Keratinocyte (primary cell): ENCODE results near the gene RAD21L1. TPM values are rescaled to one million over a fixed set of nuclear protein-coding genes. Genes with fewer than 3 reads are reported as not detected.
"Not testable (repeated sequence)": the region's sequence is repeated elsewhere in the genome, so short reads cannot be mapped to it uniquely, and the experiment has no call there.

ENCODE experiments used
- DNase-seq: peaks from one replicate; pipeline ENCODE4 v3.0.0-alpha.2; 2011; ENCODE audit warnings: low read depth, missing footprints, low spot score
- FAIRE-seq: peaks from 2 replicates; lab custom pipeline; 2011; peaks lifted over from hg19 to GRCh38; lab: Jason Lieb, UNC
- H2AFZ ChIP-seq: 2 replicates; pipeline ENCODE4 v1.6.0; 2012; ENCODE audit warnings: low read length, control low read depth, inconsistent platforms; ENCODE audit not compliant: control insufficient read depth
- H3K27ac ChIP-seq: 2 replicates; pipeline ENCODE4 v1.5.1; 2011; ENCODE audit warnings: low read length; ENCODE audit not compliant: control insufficient read depth, insufficient read depth
- H3K27me3 ChIP-seq: 3 replicates; pipeline ENCODE4 v1.6.0; 2011; ENCODE audit warnings: low read length; ENCODE audit not compliant: control insufficient read depth, insufficient read depth; ENCODE audit errors: extremely low read depth
- H3K36me3 ChIP-seq, 2 experiments: 2 replicates in 1 of 2; 3 replicates in 1 of 2; pipeline ENCODE4 v1.5.1; 2011; ENCODE audit warnings: low read length in 2 of 2, mild to moderate bottlenecking in 1 of 2; ENCODE audit not compliant: control insufficient read depth in 2 of 2, insufficient read depth in 2 of 2; ENCODE audit errors: extremely low read depth in 1 of 2
- H3K4me1 ChIP-seq: 3 replicates; pipeline ENCODE4 v1.5.1; 2011; ENCODE audit warnings: low read length; ENCODE audit not compliant: control insufficient read depth, insufficient read depth; ENCODE audit errors: extremely low read depth
- H3K4me2 ChIP-seq: 3 replicates; pipeline ENCODE4 v1.6.0; 2011; ENCODE audit warnings: low read depth, low read length; ENCODE audit not compliant: control insufficient read depth, insufficient read depth; ENCODE audit errors: extremely low read depth
- H3K4me3 ChIP-seq, 3 experiments: fragments of 200-600 bp in 1 of 3; sonication (generic) in 1 of 3; 2 replicates in 2 of 3; 3 replicates in 1 of 3; pipeline ENCODE4 v1.5.1; 2011 to 2016; ENCODE audit warnings: low read length in 3 of 3, mild to moderate bottlenecking in 3 of 3, control low read depth in 2 of 3, inconsistent platforms in 1 of 3, low read depth in 1 of 3, mixed read lengths in 1 of 3, mixed run types in 1 of 3, moderate library complexity in 1 of 3; ENCODE audit not compliant: control insufficient read depth in 2 of 3, insufficient read depth in 2 of 3; ENCODE audit errors: extremely low read depth in 1 of 3
- H3K79me2 ChIP-seq: 2 replicates; pipeline ENCODE4 v1.6.0; 2012; ENCODE audit warnings: low read length; ENCODE audit not compliant: control insufficient read depth, insufficient read depth
- H3K9ac ChIP-seq: 3 replicates; pipeline ENCODE4 v1.6.0; 2011; ENCODE audit warnings: low read length; ENCODE audit not compliant: control insufficient read depth, insufficient read depth; ENCODE audit errors: extremely low read depth
- H3K9me1 ChIP-seq: 3 replicates; pipeline ENCODE4 v1.6.0; 2011; ENCODE audit warnings: low read length; ENCODE audit not compliant: control insufficient read depth, insufficient read depth; ENCODE audit errors: extremely low read depth
- H3K9me3 ChIP-seq: 2 replicates; pipeline ENCODE4 v1.5.1; 2012; ENCODE audit warnings: low read depth, low read length; ENCODE audit not compliant: control insufficient read depth
- H4K20me1 ChIP-seq: 3 replicates; pipeline ENCODE4 v1.6.0; 2011; ENCODE audit warnings: low read length; ENCODE audit not compliant: control insufficient read depth, insufficient read depth; ENCODE audit errors: extremely low read depth
- CTCF ChIP-seq, 3 experiments: IDR thresholded peaks in 1 of 3; conservative IDR thresholded peaks in 1 of 3; optimal IDR thresholded peaks in 1 of 3; 2 replicates in 2 of 3; 3 replicates in 1 of 3; pipeline versions ENCODE3 to v1.5.1; 2011; ENCODE audit warnings: low read length in 3 of 3, mild to moderate bottlenecking in 3 of 3, moderate library complexity in 2 of 3, control low read depth in 1 of 3, inconsistent platforms in 1 of 3; ENCODE audit not compliant: insufficient read depth in 2 of 3; ENCODE audit errors: extremely low read depth in 1 of 3
- EZH2 ChIP-seq: IDR thresholded peaks from one replicate; pipeline ENCODE4 v1.6.1; 2012; ENCODE audit warnings: inconsistent platforms, mild to moderate bottlenecking, low read length, moderate library complexity
- dilution Hi-C: fragments of 300-500 bp; cut with MboI; formaldehyde crosslinking; loops from one replicate; pipeline ENCODE4 v1.7.0; 2020; ENCODE audit warnings: low sequenced_read_pairs; ENCODE audit not compliant: extremely low pct_ligation_motif_present
- polyA plus RNA-seq, 5 experiments: library from polyadenylated mRNA; depleted of rRNA in 3 of 5; stranded (reverse) in 3 of 5; stranded (forward) in 1 of 5; unstranded in 1 of 5; fragments of >200 nt; gene quantifications; 1 replicate in 1 of 5; 2 replicates in 3 of 5; 3 replicates in 1 of 5; pipeline versions ENCODE4 v1.2.1 to v1.2.3, GENCODE V29; 2011 to 2012; ENCODE audit warnings: missing spikeins in 2 of 5, low read depth in 1 of 5, low replicate concordance in 1 of 5

The RAD21L1 gene
- polyA plus RNA-seq, 1 donor (not counting 4 experiments of a cell fraction or from before 2014, with no cell fraction given): not detected

DNA sequence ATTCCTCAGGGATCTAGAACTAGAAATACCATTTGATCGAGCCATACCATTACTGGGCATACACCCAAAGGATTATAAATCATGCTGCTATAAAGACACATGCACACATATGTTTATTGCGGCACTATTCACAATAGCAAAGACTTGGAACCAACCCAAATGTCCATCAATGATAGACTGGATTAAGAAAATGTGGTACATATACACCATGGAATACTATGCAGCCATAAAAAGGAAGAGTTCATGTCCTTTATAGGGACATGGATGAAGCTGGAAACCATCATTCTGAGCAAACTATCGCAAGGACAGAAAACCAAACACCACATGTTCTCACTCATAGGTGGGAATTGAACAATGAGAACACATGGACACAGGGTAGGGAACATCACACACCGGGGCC is 3.1 kb upstream of the RAD21L1 start:
- H2AFZ ChIP-seq, H3K9ac ChIP-seq, DNase-seq, H3K4me1 ChIP-seq, H3K9me3 ChIP-seq, H3K4me2 ChIP-seq, H3K36me3 ChIP-seq, H3K4me3 ChIP-seq, H3K79me2 ChIP-seq, H3K27ac ChIP-seq, FAIRE-seq, H3K9me1 ChIP-seq, dilution Hi-C loops, H4K20me1 ChIP-seq: not testable (repeated sequence)
- H3K27me3 ChIP-seq: peaks cover 17% of the 10 kb centered on the region

GRCh38 chr20:1224205-1224890 is 1.5 kb upstream of the RAD21L1 start:
- Histone ChIP-seq H4K20me1 (no peaks in the 10 kb centered on the region), H2AFZ (no peak overlapping the region), H3K79me2 (no peaks in the 10 kb centered on the region), H3K36me3 (no peaks in the 10 kb centered on the region), H3K27me3 (peaks cover 23% of the 10 kb centered on the region), H3K4me3 (no peak overlapping the region), H3K9ac (no peak overlapping the region), H3K4me2 (no peak overlapping the region), H3K9me1 (no peaks in the 10 kb centered on the region), H3K4me1 (peaks cover 3% of the 10 kb centered on the region), H3K9me3 (no peaks in the 10 kb centered on the region), H3K27ac (no peak overlapping the region)
- TF ChIP-seq EZH2: no peak
- no peak for TF ChIP-seq CTCF (optimal IDR thresholded peaks at IDR 0.05 in 1 of 3, IDR thresholded peaks at IDR 0.05 in 1 of 3, conservative IDR thresholded peaks at IDR 0.05 in 1 of 3; ENCODE audit: extremely low read depth in 1 of 3, insufficient read depth in 2 of 3, low read length in 3 of 3)
- no peak for DNase-seq
- dilution Hi-C loops: no loop called here
- no peak for FAIRE-seq
